HUDEP-2 (cell line): ENCODE measurements around the gene PREP.
"Not testable (repeated sequence)": the region's sequence is repeated elsewhere in the genome, so short reads cannot be mapped to it uniquely, and the experiment has no call there.

Experiments
- DNase-seq, 76 experiments: peaks; one replicate each; lab custom pipeline; 2025; ENCODE audit not compliant: unreplicated experiment in 76 of 76; lab: John Stamatoyannopoulos, UW

Gene PREP

GRCh38 chr6:105402939-105403935 lies at the start of gene PREP:
Gene PREP, minus strand, starts transcription at chr6:105403082. Its CDS starts 191 bp downstream, at chr6:105402891.
- DNase-seq: peak in 73 of 76 experiments; percentile 26 to 91 (median 75)

DNA sequence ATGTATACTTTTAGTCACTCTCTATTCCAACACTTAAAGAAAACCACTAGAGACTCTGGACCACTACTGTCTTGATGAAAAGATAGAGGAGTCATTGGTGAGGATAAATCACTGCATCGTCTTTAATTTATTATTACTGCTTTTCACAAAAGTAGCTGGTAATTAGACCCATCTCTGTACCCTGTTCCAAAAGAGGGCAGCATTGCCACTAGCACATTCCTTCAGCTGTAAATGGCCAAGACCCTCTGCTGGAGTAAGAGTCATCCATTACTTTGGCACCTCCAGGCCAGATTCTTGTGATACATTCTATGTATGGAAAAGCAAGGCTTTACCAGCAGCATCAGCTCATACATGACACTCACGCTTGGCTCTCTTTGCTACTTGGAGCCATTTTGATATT lies 49.5 kb upstream of the PREP start:
- DNase-seq: no peak

- no peak for DNase-seq
Observed at GRCh38 chr6:105449756-105450390, 47.0 kb upstream of the PREP start.

DNA sequence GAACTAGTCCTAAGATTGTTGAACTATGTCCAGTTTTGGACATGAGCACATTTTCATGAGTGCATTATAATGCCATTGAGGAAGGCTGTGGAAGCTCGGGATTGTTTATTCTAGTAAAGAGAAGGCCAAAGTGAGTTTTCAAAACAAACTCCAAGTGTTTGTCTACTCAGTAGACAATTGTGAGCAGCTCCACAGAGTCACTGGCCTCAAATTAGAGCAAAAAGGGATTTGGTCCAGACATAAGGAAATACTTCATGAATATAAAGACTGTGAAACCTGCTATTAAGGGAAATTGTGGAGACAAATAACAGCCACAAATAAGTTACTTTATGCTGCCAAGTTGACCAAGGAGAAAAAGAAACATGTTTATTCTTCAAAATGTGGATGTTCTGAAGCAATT lies 42.6 kb upstream of the PREP start:
- no peak for DNase-seq

DNA sequence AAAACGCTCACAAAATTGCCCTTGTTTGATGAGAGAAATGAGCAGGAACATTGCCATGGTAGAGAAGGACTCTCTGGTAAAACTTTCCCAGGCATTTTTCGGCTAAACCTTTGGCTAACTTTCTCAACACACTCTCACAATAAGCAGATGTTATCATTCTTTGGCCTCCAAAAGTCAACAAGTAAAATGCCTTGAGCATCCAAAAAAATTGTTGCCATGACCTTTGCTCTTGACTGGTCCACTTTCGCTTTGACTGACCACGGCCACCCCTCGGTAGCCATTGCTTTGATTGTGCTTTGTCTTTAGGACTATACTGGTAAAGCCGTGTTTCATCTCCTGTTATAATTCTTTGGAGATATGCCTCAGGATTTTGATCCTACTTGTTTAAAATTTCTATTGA lies 41.1 kb upstream of the PREP start:
- no peak for DNase-seq

DNA sequence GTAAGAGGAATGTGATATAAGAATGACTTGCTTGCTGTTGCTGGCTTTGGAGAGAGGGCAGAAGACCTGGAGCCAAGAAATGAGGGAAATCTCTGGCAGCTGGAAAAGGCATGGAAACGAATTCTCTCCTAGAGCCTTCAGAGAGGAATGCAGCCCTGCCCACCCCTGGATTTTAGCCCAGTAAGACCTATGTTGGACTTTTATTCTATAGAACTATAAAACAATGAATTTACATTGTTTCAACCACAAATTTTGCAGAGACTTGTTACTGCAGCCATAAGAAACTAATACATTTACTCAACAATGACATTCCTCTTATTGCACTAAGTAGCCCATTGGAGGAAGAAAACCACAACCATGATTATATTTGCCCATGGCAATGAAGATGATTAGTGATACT lies 39.5 kb upstream of the PREP start:
- DNase-seq: no peak

DNA sequence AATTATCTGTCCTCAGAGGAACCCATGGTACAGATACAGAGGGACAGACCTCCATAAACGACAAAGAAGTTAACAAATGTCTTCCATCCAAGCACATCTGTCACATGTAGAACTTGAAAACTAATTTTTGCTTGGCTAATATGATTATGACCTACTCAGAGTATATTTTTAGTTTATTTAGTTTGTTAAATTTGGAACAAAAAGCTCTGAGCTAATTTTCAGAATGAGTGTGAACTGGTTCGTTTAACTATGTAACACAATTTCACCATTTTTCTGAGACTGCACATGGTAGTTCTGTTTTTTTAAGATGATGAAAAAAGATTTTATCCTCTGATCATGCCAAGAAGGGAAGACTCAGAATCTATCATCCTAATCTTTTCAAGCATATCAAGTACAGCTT lies 34.4 kb upstream of the PREP start:
- no peak for DNase-seq

DNA sequence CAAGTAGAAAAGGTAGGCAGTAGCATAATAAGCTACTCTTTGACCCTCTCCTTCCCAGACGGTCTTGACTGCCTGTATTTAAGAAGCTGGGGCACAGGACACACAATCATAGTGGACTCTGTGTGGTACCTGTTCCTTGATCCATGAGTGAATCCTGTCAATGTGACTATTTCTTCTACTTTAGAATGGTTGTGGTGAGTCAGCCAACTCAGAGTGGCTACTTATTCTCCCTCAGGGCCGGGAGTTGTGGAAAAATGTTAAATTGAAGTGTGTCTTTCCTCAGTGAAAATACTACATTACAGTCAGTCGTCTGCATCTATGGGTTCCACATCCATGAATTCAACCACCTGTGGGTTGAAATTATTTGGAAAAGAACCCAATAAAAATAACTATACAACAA lies 30.8 kb upstream of the PREP start:
- no peak for DNase-seq

DNA sequence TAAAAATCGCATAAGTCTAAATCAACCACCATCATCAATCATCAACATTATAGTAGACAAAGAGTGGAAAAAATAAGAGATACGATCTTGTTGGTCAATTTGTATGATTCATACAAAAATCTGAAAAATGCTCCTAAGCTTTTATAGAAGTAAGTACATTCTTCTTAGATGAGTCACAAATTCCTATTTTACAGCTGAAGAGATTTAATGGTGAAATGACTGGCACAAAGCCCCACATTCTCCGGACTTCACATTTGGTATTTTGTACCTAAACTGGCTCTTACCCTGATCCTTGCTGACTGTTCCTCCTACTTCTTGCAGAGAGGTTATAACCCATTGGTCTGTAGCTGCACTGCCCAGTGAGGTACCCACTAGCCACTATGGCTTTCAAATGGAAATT lies 29.9 kb upstream of the PREP start:
- DNase-seq: no peak

- peak in 10 of 76 experiments; percentile 7 to 61 (median 22) for DNase-seq
Observed at GRCh38 chr6:105431226-105431625, 28.3 kb upstream of the PREP start.

GRCh38 chr6:105430685-105431084 lies 27.8 kb upstream of the PREP start:
- no peak for DNase-seq

GRCh38 chr6:105429676-105430075 lies 26.8 kb upstream of the PREP start:
- no peak for DNase-seq

- DNase-seq: no peak
Observed at GRCh38 chr6:105428342-105428957, 25.6 kb upstream of the PREP start.

- peak in 45 of 76 experiments; percentile 3 to 70 (median 28) for DNase-seq
Observed at GRCh38 chr6:105424175-105424783, 21.4 kb upstream of the PREP start.

DNA sequence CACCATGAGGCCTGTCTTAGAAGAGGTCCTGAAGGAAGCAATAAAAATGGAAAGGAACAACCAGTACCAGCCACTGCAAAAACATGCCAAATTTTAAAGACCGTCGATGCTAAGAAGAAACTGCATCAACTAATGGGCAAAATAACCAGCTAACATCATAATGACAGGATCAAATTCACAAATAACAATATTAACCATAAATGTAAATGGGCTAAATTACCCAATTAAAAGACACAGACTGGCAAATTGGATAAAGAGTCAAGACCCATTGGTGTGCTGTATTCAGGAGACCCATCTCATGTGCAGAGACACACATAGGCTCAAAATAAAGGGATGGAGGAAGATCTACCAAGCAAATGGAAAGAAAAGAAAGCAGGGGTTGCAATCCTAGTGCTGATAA lies 14.1 kb upstream of the PREP start:
- DNase-seq: not testable (repeated sequence)

GRCh38 chr6:105409734-105410133 lies 6.9 kb upstream of the PREP start:
- DNase-seq: no peak

GRCh38 chr6:105402090-105402938 lies 568 bp downstream of the PREP start:
- DNase-seq: peak in 43 of 76 experiments; percentile 11 to 91 (median 54)

DNA sequence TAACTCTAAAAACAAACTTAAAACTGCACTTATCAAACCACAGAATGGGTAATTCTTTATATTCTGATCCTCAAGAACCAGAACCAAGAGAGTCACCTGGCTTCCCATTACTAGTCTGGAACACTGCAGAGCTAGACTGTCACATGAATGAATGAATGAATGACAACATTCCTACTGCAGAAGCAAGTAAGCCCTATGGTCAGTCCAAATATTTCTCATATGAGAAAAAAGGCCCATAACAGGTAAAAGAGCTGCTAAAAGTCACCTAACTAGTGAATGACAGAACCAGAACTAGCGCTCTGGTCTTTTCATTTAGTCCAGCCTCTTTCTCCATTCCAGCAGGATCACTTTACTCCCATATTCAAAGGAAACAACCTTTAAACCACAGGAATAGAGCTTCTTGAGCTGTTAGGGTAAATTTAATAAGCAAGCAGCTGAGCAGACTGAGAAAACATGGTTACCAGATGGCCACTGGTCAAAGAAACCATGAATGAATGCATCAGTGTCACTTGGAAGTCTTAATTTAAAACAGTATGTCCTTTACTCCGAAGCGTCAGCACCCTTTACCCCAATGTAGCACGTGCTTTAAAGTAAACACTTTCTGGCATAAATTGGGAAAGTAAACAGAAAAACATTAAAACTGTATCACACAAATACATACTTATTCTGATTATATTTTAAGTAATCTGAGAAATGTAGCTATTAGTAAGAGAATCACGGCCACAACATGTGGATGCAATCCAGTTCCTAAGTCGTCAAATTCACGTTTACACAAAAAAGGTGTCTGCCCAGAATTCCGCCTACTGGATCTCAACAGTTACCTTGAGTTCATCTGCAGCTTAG lies 1.4 kb downstream of the PREP start:
- DNase-seq: no peak

- DNase-seq: no peak
Observed at GRCh38 chr6:105400501-105400900, 2.4 kb downstream of the PREP start.
